HepG2 (cell line): ENCODE data around the gene SGMS1. TPM values are rescaled to one million over a fixed set of nuclear protein-coding genes. Genes with fewer than 3 reads are reported as not detected.

ENCODE experiments used
- KAT2B ChIP-seq: fragments of 150-350 bp; IDR thresholded peaks from 2 replicates; pipeline ENCODE4 v1.6.1; 2014; ENCODE audit warnings: low read depth, low read length, borderline replicate concordance
- MAFK ChIP-seq, 2 experiments: IDR thresholded peaks in 1 of 2; conservative IDR thresholded peaks in 1 of 2; 2 replicates each; pipeline ENCODE4 v1.6.1; 2011; ENCODE audit warnings: improper control_type of control experiment in 2 of 2, low read length in 2 of 2
- NFIB ChIP-seq: sonication (generic); formaldehyde crosslinking; IDR thresholded peaks from 2 replicates; pipeline ENCODE4 v1.9.0; 2021; ENCODE audit warnings: missing genetic modification reagents, mild to moderate bottlenecking, borderline replicate concordance
- NFYC ChIP-seq: IDR thresholded peaks from 2 replicates; pipeline ENCODE4 v1.6.1; 2016; ENCODE audit warnings: missing genetic modification reagents, missing compliant biosample characterization
- NR3C1 ChIP-seq: sonication (generic); formaldehyde crosslinking; IDR thresholded peaks from 2 replicates; pipeline ENCODE4 v1.4.0; 2020; ENCODE audit warnings: missing genetic modification reagents
- PCBP2 ChIP-seq: fragments of 200-400 bp; formaldehyde crosslinking; optimal IDR thresholded peaks from 2 replicates; pipeline ENCODE3; 2018; ENCODE audit warnings: low read length, low read depth; ENCODE audit not compliant: poor library complexity, severe bottlenecking
- PRMT3 ChIP-seq: sonication (generic); formaldehyde crosslinking; IDR thresholded peaks from 2 replicates; pipeline ENCODE4 v1.8.1; 2022; ENCODE audit warnings: low read depth, mild to moderate bottlenecking, moderate library complexity, missing genetic modification reagents, borderline replicate concordance
- ZKSCAN1 ChIP-seq: fragments of 150-350 bp; IDR thresholded peaks from 2 replicates; pipeline ENCODE4 v1.6.1; 2014; ENCODE audit warnings: low read length
- ZNF337 ChIP-seq: sonication (generic); formaldehyde crosslinking; IDR thresholded peaks from 2 replicates; pipeline ENCODE4 v1.5.1; 2020; ENCODE audit warnings: missing genetic modification reagents, low read depth, mild to moderate bottlenecking, borderline replicate concordance
- ZNF567 ChIP-seq: sonication (generic); formaldehyde crosslinking; IDR thresholded peaks from 2 replicates; pipeline ENCODE4 v1.8.1; 2023; ENCODE audit warnings: mild to moderate bottlenecking, missing genetic modification reagents, borderline replicate concordance
- ZNF589 ChIP-seq: sonication (generic); formaldehyde crosslinking; conservative IDR thresholded peaks from 2 replicates; pipeline ENCODE4 v1.8.0; 2022; ENCODE audit warnings: mild to moderate bottlenecking, moderate library complexity, missing genetic modification reagents
- ZNF660 ChIP-seq: sonication (generic); formaldehyde crosslinking; IDR thresholded peaks from 2 replicates; pipeline ENCODE4 v1.5.1; 2020; ENCODE audit warnings: mild to moderate bottlenecking, low read depth, missing genetic modification reagents, borderline replicate concordance
- polyA plus RNA-seq, 8 experiments: library from polyadenylated mRNA; depleted of rRNA in 3 of 8; stranded (reverse) in 7 of 8; unstranded in 1 of 8; fragments of >200 nt; fragmentation: Illumina TruSeq in 4 of 8; extraction: Trizol in 4 of 8; gene quantifications; 2 replicates each; pipeline versions ENCODE4 v1.2.1 to v1.2.3, GENCODE V29; 2011 to 2016; ENCODE audit warnings: low read depth in 4 of 8, missing spikeins in 1 of 8, mixed read lengths in 1 of 8; ENCODE audit not compliant: insufficient read depth in 1 of 8
- total RNA-seq, 5 experiments: library from RNA; depleted of rRNA; stranded (reverse); fragments of >200 nt; fragmentation: Illumina TruSeq; extraction: Trizol; gene quantifications; 2 replicates each; pipeline ENCODE4 v1.2.3, GENCODE V29; 2016; ENCODE audit warnings: low read depth in 1 of 5
- TF ChIP-seq, protein P1 (sequence below): sonication (generic); formaldehyde crosslinking; IDR thresholded peaks from 2 replicates; pipeline ENCODE4 v1.4.0; 2020; ENCODE audit warnings: mild to moderate bottlenecking, missing genetic modification reagents
- TF ChIP-seq, protein P2 (sequence below): IDR thresholded peaks from 2 replicates; pipeline ENCODE4 v1.6.1; 2016
- TF ChIP-seq, protein P3 (sequence below): sonication (generic); formaldehyde crosslinking; conservative IDR thresholded peaks from 2 replicates; pipeline ENCODE4 v1.8.0; 2022; ENCODE audit warnings: low read depth, missing genetic modification reagents
- TF ChIP-seq, protein P4 (sequence below): sonication (generic); formaldehyde crosslinking; conservative IDR thresholded peaks from 2 replicates; pipeline ENCODE4 v1.4.0; 2020; ENCODE audit warnings: missing genetic modification reagents
- TF ChIP-seq, protein P5 (sequence below): IDR thresholded peaks from 2 replicates; pipeline ENCODE4 v1.6.1; 2012; ENCODE audit warnings: low read depth, low read length, improper control_type of control experiment
- TF ChIP-seq, protein P6 (sequence below): sonication (generic); formaldehyde crosslinking; IDR thresholded peaks from 2 replicates; pipeline ENCODE4 v1.8.1; 2023; ENCODE audit warnings: missing genetic modification reagents, inconsistent platforms, borderline replicate concordance
- TF ChIP-seq, protein P7 (sequence below): IDR thresholded peaks from 2 replicates; pipeline ENCODE4 v1.6.1; 2016; ENCODE audit warnings: control low read depth

SGMS1 gene
- total and polyA plus RNA-seq, 2 of the 13 experiments (the other 11 are each of a cell fraction or from before 2014, with no cell fraction given), result 6.5 to 15.1 TPM

DNA sequence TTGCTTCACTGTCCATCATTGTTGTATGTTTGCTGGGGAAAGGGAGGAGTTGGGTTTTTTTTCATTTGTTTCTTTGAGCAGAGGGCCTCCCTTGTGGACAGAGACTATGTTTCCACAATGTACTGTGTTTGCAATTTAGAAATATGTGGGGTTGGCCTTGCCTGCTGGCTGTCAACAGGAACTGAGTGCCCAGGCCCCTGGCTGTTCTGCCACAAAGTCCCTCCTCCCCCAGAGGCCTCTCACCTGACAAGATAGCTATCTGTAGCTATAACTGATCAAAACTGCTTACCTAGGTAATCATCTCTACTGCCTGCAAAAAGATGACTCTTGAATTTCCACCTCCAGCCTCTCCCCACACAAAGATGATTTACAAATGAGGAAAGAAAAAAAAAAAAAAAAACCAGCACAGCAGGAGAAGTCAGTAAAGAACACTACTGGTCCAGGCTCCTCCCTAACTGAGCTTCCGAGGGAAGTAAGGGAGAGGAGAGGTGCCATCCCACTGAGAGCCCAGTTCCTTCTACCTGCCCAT, 121.8 kb downstream of the SGMS1 start (continued):
- TF ChIP-seq NFYC (CRISPR knock-in tag), result no peak
- TF ChIP-seq ZKSCAN1, result no peak
- no peak for TF ChIP-seq ZNF567 (CRISPR knock-in tag)
- TF ChIP-seq KAT2B, result no peak
- TF ChIP-seq, protein P1, sequence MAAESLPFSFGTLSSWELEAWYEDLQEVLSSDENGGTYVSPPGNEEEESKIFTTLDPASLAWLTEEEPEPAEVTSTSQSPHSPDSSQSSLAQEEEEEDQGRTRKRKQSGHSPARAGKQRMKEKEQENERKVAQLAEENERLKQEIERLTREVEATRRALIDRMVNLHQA (CRISPR knock-in tag), result no peak
- TF ChIP-seq NR3C1, result no peak
- TF ChIP-seq, protein P2, sequence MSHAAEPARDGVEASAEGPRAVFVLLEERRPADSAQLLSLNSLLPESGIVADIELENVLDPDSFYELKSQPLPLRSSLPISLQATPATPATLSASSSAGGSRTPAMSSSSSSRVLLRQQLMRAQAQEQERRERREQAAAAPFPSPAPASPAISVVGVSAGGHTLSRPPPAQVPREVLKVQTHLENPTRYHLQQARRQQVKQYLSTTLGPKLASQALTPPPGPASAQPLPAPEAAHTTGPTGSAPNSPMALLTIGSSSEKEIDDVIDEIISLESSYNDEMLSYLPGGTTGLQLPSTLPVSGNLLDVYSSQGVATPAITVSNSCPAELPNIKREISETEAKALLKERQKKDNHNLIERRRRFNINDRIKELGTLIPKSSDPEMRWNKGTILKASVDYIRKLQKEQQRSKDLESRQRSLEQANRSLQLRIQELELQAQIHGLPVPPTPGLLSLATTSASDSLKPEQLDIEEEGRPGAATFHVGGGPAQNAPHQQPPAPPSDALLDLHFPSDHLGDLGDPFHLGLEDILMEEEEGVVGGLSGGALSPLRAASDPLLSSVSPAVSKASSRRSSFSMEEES (CRISPR knock-in tag), result peak; percentile 59
- TF ChIP-seq, protein P3, sequence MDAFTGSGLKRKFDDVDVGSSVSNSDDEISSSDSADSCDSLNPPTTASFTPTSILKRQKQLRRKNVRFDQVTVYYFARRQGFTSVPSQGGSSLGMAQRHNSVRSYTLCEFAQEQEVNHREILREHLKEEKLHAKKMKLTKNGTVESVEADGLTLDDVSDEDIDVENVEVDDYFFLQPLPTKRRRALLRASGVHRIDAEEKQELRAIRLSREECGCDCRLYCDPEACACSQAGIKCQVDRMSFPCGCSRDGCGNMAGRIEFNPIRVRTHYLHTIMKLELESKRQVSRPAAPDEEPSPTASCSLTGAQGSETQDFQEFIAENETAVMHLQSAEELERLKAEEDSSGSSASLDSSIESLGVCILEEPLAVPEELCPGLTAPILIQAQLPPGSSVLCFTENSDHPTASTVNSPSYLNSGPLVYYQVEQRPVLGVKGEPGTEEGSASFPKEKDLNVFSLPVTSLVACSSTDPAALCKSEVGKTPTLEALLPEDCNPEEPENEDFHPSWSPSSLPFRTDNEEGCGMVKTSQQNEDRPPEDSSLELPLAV (CRISPR knock-in tag), result no peak
- TF ChIP-seq NFIB, result no peak
- no peak for TF ChIP-seq ZNF660 (CRISPR knock-in tag)
- TF ChIP-seq, protein P4, sequence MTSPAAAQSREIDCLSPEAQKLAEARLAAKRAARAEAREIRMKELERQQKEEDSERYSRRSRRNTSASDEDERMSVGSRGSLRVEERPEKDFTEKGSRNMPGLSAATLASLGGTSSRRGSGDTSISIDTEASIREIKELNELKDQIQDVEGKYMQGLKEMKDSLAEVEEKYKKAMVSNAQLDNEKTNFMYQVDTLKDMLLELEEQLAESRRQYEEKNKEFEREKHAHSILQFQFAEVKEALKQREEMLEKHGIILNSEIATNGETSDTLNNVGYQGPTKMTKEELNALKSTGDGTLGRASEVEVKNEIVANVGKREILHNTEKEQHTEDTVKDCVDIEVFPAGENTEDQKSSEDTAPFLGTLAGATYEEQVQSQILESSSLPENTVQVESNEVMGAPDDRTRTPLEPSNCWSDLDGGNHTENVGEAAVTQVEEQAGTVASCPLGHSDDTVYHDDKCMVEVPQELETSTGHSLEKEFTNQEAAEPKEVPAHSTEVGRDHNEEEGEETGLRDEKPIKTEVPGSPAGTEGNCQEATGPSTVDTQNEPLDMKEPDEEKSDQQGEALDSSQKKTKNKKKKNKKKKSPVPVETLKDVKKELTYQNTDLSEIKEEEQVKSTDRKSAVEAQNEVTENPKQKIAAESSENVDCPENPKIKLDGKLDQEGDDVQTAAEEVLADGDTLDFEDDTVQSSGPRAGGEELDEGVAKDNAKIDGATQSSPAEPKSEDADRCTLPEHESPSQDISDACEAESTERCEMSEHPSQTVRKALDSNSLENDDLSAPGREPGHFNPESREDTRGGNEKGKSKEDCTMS, result no peak
- TF ChIP-seq MAFK (conservative IDR thresholded peaks at IDR 0.05 in 1 of 2, IDR thresholded peaks at IDR 0.05 in 1 of 2; ENCODE audit: low read length in 2 of 2), result peak in 1 of 2 experiments; percentile 42; a peak in 3 of 4 replicates
- TF ChIP-seq, protein P5, sequence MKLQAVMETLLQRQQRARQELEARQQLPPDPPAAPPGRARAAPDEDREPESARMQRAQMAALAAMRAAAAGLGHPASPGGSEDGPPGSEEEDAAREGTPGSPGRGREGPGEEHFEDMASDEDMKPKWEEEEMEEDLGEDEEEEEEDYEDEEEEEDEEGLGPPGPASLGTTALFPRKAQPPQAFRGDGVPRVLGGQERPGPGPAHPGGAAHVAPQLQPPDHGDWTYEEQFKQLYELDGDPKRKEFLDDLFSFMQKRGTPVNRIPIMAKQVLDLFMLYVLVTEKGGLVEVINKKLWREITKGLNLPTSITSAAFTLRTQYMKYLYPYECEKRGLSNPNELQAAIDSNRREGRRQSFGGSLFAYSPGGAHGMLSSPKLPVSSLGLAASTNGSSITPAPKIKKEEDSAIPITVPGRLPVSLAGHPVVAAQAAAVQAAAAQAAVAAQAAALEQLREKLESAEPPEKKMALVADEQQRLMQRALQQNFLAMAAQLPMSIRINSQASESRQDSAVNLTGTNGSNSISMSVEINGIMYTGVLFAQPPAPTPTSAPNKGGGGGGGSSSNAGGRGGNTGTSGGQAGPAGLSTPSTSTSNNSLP, result no peak
- TF ChIP-seq, protein P6, sequence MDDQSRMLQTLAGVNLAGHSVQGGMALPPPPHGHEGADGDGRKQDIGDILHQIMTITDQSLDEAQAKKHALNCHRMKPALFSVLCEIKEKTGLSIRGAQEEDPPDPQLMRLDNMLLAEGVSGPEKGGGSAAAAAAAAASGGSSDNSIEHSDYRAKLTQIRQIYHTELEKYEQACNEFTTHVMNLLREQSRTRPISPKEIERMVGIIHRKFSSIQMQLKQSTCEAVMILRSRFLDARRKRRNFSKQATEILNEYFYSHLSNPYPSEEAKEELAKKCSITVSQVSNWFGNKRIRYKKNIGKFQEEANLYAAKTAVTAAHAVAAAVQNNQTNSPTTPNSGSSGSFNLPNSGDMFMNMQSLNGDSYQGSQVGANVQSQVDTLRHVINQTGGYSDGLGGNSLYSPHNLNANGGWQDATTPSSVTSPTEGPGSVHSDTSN (CRISPR knock-in tag), result no peak
- no peak for TF ChIP-seq PCBP2
- TF ChIP-seq PRMT3 (CRISPR knock-in tag), result no peak
- TF ChIP-seq ZNF337 (CRISPR knock-in tag), result no peak
- TF ChIP-seq, protein P7, sequence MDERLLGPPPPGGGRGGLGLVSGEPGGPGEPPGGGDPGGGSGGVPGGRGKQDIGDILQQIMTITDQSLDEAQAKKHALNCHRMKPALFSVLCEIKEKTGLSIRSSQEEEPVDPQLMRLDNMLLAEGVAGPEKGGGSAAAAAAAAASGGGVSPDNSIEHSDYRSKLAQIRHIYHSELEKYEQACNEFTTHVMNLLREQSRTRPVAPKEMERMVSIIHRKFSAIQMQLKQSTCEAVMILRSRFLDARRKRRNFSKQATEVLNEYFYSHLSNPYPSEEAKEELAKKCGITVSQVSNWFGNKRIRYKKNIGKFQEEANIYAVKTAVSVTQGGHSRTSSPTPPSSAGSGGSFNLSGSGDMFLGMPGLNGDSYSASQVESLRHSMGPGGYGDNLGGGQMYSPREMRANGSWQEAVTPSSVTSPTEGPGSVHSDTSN (CRISPR knock-in tag), result no peak
- TF ChIP-seq ZNF589 (CRISPR knock-in tag), result no peak
